ENCODE results near the gene RBFOX1.

RBFOX1 gene

DNA sequence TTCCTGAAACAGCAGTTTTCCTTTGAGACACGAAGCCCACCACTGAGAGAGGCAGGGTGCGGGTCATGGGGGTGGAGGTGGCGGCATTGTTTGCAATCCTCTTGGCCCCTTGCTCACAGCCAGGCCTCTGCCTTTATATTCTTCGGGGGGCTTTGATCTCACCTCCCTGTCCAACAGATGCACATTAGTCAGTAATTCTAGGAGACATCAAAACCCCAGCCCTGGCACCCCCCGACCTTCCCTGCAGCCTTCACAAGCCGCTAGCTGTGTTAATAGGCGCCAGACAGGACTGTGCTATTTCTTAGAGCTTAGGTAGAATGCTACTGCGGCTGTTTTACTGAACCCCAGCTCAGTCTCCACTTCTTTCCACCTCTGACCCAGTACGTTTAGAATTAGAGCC lies 212.6 kb downstream of the RBFOX1 start:
- DNase-seq: no peak

- DNase-seq: no peak
Observed at GRCh38 chr16:7546948-7547347, 214.3 kb downstream of the RBFOX1 start.

GRCh38 chr16:7547736-7548135 lies 215.1 kb downstream of the RBFOX1 start:
- no peak for DNase-seq

DNA sequence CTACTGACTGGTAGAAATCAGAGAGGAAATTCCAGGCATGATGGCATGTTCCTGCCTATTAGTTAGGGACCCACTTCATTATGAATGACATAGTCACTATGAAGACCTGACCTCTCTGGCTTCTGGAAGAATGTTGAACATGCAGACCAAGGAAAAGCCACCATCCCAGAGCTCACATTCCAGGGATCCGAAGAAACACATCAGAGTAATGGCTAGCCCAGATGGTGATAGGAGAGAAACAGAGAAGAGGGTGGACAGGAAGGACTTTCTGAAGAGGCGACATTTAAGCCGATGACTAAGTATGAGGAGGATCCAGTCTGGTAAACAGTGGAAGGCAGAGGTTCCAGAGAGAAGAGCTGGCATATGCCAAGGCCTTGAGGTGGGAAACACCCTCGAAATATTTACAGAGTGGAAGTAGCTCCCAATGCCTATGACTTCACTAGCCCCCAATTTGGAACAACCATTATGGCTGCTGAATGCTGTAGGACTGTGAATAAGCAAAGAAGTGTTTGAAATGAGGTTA lies 216.2 kb downstream of the RBFOX1 start:
- DNase-seq: no peak

GRCh38 chr16:7550096-7550495 lies 217.5 kb downstream of the RBFOX1 start:
- no peak for DNase-seq

- no peak for DNase-seq
Observed at GRCh38 chr16:7555459-7555858, 222.8 kb downstream of the RBFOX1 start.

- DNase-seq: no peak
Observed at GRCh38 chr16:7561908-7562405, 229.3 kb downstream of the RBFOX1 start.

DNA sequence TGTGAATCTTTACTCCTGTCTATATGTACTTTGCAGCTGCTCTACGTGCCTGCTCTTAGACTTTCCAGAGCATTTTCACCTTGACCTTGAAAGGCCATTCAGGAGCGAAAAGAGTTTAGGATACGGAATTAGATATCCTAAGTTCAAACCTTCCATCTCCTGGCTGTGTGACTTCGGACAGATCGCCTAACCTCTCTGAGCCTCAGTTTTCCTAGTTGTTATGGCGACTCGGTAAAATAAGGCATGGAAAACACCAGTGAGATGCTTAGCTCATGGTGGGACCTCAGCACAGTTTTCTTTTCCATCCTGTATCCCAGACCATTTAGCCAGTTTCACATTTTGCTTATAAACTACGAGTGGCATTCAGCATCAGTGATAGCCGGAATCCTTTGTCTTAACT lies 233.7 kb downstream of the RBFOX1 start:
- no peak for DNase-seq

GRCh38 chr16:7571366-7571765 lies 238.7 kb downstream of the RBFOX1 start:
- no peak for DNase-seq

GRCh38 chr16:7577588-7577987 lies 244.9 kb downstream of the RBFOX1 start:
- no peak for DNase-seq

DNA sequence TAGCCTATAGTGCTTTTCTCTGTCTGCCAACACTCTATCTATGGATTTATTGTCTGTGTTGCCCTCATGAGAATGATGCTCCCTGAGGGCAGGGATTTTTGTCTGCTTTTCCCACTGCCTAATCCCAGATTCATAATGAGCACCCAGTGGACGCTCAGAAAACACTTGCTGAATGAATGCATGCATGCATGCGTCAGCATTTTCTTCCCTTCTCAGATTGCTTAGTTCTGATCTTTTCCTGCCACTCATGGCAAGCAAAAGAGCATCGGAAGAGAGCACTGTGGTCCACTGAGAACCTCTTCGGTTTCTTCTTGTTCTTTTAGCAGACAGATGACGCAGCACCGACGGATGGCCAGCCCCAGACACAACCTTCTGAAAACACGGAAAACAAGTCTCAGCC lies 246.8 kb downstream of the RBFOX1 start:
- DNase-seq: no peak

DNA sequence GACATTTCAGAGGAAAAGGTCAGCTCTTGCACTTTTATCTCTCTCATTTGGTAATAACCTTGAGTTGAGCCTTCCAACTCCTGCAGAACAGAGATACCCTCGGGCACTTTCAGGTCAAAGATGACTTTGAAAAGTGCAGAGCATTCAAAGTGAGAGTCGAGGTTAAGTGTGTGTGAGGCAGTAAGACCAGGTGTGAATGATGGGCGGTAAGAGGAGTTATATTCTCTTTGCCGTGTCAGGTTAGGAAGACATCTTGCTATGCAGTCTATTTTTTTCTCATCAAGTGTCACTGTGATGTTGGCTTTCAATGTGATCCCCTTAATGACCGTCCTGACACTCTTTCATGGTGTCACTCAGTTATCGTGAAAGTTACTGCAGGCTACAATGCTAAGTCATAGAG lies 248.5 kb downstream of the RBFOX1 start:
- no peak for DNase-seq

DNA sequence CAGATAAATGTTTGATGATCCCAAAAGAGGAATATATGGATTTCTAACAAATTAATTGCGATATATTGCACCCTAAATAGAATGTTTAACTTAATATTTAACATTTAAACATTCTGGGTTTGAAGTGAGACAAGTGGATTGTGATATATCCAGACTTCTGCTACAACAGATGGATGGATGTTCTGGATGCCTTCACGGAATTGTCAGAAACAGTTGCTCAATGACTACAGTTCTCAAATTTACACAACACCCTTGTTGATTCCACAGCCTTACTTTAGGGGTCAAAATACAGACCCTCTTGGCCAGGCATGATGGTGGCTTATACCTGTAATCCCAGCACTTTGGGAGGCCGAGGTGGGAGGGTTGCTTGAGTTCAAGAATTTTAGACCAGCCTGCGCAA lies 250.8 kb downstream of the RBFOX1 start:
- DNase-seq: no peak

DNA sequence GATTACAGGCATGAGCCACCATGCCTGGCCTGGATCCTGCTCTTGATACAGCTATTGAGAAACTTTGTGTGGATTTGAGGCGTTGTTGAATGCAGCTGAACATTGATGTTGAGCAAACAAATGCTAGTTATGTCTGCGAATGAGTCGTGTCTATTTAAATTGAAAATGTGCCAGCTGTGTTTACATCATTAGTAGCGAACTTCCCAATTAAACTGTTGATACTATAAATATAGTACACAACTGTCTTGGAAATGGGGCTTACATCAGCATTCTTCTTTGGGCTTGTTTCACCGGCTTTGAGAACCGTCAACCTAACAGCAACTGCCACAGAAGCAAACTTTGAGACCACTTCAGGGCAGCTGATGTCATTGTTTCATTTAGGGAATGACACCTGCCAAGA lies 251.9 kb downstream of the RBFOX1 start:
- DNase-seq: peak; percentile 37

DNA sequence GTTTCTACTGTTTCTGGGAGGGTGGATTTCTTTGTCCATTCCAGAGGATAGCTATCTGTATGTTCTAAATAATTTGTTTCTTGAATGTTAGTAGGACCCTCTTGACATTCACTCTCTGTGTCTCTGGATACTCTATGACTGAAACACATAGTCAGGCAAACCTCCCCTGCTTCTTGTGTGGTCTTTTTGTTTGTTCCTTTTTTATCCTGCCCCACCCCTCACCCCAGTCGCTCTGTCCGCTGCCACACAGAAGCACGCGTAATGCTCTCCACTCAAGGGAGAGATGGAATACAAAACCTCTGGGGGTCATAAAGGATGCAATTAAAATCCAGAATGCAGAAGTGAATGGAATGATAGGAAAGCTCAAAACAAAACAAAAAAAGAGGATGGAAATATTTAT lies 253.1 kb downstream of the RBFOX1 start:
- DNase-seq: no peak

GRCh38 chr16:7590934-7591333 lies 258.3 kb downstream of the RBFOX1 start:
- DNase-seq: no peak

DNA sequence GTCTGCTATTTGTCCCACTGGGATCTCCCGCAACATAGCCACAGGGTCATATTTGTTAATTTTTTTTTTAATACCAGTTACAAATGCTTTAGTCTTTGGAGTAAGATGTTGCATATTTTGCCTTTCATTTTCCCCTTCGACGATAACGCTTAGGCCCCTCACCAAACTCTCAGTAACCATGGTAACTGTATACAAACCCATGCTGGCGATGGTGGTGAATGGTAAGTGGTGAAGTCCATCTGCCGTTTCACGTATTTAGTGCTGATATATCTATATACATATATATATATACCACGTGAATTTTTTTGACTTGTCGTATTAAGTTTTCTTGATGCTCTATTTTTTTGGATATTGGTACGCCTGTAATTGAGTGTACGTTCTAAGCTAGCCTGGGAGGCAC lies 263.7 kb downstream of the RBFOX1 start:
- DNase-seq: no peak

GRCh38 chr16:7597677-7598076 lies 265.0 kb downstream of the RBFOX1 start:
- no peak for DNase-seq

- no peak for DNase-seq
Observed at GRCh38 chr16:7601100-7601499, 268.5 kb downstream of the RBFOX1 start.

DNA sequence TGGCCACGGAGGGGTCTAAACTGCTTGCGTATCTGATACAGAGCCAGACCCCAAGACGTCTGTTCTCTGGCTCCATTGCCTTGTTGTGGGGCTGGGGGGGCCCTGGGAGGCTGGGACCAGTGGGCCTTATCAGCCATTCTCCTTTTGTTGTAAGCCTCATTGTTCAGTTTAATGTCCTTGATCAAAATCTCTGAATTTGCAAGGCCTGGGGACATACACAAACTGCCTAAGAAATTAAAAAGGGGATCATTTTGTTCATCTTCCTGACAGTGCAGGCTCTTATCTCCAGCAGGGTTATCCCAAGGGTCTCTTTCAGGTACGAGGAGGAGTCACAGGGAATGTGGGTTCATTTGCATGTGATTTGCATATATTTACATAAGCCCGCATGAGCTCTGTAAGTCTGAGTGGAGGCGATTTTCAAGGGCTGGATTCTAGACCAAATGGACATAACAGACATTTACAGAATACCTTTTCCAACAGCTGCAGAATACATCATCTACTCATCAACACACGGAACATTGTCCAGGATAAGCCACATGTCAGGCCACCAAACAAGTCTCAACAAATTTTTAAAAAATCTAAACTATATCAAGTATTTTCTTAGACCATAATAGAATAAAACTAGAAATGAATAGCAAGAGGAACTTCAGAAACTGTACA lies 269.8 kb downstream of the RBFOX1 start:
- DNase-seq: no peak

DNA sequence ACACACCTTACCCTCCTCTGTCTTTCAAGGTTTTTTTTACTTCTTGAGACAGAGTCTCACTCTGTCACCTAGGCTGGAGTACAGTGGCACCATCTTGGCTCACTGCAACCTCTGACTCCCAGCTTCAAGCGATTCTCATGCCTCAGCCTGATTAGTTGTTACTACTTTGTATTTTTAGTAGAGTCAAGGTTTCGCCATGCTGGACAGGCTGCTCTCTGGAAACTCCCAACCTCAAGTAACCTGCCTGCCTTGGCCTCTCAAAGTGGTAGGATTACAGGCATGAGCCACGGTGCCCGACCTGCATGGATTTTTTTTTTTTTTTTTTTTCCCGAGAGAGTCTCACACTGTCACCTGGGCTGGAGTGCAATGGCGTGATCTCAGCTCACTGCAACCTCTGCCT lies 273.2 kb downstream of the RBFOX1 start:
- no peak for DNase-seq

DNA sequence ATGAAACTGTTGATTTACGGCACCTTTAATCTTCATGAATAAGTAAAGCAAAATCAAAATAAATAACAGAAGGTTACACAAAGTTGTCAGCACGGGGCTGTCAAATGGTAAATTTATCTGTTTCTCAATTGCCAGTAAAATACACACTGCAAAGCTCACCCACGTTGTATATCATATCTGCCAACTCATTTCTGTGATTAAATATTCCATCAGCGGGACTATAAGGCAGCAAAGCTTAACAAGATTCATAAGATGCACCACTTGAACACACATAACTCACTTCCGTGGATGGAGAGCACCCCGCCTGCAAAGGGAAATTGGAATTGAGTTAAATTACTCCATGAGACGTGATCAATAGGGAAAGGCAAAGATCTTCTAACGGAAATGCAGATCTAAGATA lies 280.0 kb downstream of the RBFOX1 start:
- DNase-seq: no peak

DNA sequence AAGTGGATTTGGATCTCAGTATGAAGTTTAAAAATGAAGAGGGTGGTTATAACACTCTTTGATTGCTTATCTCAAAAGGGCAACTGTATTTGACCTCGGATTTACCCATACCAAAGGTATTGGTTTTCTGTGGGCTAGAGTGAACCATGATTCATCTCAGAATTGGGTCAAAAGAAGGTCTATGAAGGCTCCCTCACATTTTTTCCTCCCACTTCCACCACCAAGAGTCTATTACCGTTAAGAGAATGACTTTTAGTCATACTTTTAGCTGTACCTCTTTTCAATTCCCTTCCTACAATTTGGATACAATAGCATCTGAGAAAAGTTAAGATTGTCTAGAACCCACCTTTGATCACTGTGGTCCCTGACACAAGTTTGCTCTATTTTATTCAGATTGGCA lies 280.9 kb downstream of the RBFOX1 start:
- no peak for DNase-seq

DNA sequence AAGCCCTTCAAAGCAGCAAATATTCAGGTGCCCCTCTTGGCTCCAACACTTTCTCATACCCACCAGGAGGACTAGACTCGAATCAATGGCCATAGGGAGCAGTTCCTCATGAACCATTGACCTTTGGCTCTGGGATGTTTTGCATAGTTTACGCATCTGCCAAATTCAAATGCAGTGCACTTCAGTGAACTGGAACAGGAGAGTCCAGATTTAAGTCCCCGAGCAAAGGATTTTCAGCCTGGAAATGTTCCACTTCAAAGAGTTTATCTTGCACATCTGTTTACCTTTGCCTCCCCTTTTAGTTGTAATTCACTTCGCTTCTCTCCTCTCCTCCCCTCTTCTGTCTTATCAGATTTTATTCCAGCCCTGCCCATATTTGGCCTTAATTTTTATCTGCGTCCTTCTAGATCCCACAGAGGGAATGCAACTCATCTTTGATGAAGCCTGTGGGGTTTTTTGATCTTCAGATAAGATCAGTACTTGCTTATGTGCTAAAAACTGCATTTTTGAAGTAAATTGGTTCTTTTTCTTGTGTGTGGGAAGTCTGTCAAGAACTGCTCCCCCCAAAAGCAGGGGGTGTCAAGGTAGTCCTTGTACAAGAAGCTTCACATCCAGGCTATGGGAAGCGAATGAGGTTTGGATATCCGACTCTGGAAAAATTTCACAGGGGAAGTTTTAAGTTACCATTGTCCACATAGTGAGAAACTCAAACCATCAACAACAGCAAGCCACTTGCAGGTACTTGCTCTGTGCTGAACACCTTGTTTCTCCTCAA lies 281.6 kb downstream of the RBFOX1 start:
- no peak for DNase-seq
